ENCODE measurements around the gene RBP2.

RBP2 gene

DNA sequence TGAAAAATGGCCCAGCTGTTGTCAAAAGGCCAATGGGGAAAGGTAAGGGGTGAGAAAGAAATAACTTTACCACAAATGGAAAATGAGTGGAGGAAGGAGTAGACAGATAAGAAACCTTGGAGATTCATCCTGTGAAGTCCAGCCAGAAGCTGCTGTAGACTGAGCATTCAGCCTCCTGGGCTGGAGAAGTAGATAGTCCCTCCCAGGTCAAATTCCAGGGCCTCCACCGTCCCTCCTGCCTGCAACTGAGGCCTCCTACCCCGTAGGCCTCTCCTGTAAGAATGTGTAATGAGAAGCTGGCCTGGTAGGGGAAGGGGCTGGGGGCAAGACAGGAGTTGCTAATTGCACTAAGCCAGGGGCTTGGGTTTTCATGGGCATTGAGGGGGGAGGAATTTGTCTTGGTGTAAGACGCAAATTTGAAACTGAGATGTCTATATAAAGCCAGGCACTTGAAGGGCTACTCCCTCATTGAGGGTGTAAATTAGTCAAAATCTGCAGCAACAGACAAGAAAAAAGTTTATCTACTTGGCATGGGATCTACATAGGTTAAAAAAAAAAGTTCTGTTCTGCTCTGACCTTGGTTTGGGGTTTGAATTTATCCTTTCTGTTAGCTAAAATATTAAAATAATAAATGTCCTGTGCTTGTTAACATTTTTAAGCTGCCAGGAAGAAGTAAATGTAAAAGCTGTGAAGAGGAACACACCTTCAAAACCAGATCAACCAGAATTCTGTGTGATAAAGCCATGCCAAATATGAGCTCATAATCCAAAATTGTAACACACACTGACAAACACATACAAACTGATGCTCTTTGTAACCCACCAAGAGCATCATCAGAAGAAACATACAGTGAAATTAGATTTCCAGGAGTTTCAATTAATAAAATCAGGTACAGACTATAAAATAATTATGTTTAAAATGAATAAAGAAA, 1.7 kb upstream of the RBP2 start:
- DNase-seq = no peak

DNA sequence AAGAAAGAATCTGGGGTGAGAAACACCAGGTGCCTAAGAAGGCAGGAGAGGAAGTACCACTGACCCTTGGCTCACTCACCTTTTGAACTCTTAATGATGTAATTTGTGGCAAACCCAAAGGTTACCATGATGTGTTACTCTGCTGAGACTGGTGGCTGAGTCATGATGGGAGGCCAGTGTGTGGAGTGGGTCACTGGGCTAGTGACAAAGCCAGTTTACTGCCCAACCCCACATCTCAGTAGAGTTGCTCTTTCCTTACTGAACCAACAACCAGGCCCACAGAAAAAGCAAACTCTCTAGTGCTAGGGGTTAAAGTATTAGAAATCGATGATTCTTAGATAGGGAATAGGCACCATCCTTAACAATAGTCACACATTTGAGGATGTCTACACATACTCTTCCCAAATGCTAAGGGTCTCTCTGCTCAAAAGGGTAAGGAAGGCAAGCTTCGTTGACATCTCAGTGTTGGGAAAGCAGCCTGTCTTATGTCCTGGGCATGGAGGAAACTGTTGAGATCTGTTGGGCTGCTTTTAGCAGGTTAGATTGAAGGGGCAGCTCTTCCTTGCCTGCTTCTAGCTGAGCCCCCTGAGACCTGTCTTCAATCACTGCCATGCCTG, 3.1 kb downstream of the RBP2 start:
- DNase-seq = no peak

DNA sequence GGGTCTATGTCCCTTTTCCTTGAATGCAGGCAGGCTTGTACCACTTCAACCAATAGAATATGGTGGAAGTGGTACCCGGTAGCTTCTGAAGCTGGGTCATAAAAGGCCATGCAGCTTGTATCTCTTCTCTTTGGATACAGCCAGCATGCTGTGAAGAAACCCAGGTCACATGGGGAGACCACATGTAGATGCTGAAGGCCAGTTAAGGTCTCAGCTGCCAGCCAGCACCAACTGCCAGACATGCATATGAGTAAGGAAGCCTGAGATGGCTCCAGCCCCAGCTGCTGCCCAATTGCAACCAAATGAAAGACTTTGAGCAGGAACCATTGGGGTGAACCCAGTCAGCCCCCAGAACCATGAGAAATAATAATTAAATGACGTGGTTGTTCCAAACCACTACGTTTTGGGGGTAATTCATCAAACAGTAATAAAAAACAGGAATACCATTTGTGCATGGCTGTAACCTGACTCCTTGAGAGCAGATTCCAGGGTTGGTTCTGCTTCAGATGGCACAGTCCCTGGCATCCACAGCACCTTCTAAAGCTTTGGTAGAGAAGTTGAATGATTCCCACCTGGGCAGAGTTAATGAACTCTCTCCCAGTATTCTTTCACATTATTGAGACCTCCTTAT, 3.8 kb downstream of the RBP2 start:
- no peak for DNase-seq

DNA sequence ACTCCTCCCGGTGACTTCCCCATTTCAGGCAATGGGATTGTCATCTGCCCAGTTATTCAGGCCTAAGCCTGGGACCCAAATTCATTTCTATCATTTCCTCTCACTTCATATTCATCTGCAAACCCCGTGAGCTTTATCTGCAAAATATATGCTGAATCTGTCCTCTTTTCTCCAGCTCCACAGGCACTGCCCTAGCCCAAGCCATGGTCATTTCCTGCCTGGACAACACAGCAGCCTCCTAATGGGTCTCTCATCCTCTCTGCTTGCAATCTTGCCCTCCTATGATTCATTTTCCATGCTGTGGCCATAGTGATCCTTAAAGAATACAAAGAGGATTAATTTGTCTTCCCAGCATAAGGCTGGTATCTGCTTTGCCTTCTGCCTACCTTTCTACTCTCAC, 6.1 kb downstream of the RBP2 start:
- DNase-seq = no peak

DNA sequence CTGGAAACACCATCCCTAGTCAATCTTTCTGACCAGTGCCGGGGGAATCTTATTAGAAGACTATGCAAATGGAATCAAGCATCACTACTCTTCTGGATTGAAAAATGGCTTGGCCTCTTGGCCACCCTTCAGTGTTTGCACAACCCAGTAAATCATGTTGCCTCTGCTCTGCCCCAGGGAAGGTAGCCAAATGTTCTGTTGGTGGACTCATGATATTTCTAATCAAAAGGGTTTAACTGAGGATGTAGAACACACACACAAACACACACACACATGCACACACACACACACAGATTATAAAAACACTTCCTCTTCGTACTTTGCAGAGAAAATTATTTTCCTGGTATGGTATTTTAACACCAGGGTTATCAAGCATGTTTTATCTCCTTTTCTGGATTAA, 7.9 kb downstream of the RBP2 start:
- no peak for DNase-seq

DNA sequence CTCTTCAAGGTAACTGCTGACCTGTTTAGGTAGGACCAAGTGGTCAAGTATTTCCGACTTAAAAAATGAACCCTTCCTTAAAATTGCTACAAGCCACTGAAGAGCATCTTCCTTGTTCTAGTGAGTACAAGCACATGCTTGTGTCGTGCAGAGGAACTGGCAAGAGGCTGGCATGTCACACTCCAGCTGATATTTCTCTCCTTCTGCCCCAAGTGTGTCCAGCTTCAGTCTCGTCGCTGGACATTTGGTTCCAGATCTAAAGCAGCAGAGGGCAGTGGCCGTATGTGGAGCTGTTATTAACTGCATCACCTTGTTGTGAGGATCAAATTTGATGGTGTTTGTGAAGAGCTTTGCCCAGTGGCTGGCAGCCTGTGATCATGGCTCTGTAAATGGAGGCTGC, 10.0 kb downstream of the RBP2 start:
- DNase-seq = no peak

DNA sequence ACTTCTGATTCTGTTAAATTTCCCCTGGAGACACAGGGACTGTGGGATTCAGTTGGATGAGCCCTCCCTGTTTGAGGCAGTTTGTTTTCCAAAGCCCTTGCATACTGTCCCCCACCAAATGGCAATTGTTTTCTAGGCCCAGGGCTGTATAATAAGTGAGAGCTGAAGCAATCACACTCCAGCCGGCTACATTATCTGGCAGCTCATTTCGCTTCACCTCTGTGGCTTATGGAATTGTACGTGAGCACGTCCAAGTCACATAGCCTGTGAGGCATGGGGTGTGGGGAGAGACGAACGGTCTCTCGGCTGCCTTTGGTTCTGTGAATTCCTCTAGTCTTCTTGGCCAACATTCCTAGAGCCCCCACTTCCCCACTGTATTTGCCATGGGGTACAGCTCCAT, 10.7 kb downstream of the RBP2 start:
- no peak for DNase-seq

DNA sequence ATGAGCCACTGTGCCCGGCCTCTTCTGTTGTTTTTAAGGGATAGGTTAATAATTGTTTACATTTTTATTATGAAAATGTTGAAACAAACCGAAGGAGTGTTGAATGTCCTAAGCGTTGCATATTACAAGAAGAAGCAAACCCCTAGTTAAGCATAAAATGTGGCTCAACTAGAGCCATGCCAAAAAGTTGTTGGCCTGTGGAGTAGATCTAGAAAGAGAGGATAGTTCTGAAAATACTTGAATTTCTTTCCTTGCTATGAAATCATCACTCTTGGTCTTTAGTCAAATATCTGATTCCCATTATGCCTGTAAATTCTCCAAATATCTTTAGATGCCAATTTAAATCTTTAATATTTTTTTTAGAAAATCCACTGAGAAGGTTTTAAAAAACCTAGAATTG, 12.8 kb downstream of the RBP2 start:
- DNase-seq = no peak

DNA sequence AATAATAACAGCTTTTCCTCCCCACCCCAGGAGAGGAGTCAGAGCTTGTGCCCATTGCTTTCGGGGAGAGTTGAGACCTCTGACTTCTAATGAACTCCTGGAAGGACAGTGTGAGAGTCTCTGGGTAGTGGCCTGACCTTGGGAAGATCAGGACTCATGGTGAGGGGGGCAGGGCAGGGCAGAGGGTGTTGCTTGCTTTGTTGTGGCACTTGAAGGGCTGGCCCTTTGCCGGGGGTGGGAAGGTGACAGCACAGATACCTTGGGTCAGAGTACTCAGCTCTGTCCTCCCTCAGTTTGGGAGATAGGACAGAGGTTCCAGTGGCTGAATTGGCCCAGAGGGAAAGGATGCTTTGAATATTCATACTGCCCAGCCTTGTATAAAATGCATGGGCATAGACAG, 15.8 kb downstream of the RBP2 start:
- no peak for DNase-seq

DNA sequence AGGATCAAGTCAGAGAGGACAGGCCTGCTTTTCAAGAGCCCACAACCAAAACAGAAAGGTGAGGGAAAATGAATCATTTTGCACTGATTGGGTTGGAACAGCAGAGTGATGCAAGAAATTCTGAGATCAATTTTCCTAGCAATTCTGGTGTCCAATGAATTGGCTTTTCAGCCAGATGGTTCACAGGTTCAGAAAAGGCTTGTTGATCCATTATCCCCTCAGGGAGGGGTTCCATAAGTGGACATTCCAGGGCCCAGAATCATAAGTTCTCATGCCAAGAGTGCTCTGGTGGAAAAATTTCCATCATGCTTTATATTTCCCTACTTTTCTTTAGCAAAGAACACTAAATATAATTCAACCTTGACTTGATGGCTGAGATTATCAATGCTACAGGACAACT, 16.2 kb downstream of the RBP2 start:
- no peak for DNase-seq

DNA sequence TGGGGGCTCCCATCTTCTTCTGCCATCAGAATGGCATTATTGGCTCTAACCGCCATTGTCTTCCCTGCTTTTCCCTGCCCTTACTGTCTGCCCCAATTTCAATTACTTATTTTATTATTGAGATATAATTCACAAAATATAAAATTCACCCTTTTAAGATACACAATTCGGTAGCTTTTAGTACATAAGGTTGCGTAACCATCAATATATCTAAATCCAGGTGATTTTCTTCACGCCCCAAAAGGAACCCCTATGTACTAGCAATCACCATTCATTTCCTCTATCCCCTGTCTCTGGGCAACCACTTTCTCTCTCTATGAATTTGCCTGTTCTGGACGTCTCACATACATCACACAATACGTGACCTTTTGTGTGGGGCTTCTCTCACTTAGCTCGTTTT, 18.0 kb downstream of the RBP2 start:
- DNase-seq = no peak

DNA sequence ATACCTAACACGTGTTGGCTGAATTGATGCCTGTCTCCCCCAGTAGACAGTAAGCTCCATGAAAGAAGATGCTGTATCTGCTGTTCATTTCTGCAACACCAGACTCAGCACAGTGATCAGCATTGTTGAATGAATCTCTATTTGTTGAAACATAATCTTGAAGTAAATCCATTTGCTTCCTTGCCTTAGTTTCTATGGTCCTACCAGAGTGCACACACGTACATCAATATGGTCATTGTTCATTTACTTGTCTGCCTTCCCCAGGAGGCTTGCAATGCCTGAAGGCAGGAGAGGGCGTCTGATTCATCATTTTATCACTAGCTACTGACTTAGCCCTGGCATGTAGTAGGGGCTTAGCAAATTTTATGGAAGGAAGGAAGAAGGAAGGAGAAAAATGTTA, 19.2 kb downstream of the RBP2 start:
- peak; percentile 27 for DNase-seq

DNA sequence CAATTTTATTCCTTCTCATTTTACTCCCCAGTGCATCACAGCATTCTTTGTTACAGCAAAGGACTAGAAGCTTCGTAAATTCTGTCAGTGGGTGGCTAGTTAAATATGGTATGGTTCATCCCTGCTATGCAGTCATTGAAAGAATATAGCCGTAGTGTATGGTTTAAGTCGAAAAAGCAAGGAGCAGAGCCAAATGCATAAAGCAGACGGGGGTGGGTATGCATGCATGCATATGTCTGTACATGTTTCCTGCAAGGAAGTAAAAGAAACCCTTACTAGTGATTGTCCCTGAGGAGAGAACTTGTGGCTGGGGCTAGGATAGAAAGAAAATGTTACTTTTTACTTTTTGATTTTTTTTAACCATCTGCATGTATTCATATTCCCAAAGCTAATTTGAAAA, 19.9 kb downstream of the RBP2 start:
- DNase-seq = no peak

DNA sequence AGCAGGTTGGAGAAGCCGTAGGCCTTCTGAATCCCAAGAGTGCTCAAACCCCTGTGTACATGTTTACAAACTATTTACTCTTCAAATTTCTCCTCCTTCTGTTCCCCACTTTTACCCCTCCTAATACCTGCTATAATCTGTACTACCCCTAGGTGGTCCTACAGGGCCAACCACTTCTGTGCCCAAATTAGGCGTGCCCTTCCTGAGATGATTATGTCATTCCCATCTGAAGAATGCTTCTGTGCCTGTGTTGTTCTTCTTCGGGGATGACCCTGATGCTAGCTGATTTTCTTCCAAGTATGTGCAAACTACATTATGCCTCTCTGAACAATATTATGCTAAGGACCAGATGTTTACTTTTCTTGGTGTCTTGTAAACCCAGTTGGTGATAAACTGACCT, 20.5 kb downstream of the RBP2 start:
- peak; percentile 14 for DNase-seq

DNA sequence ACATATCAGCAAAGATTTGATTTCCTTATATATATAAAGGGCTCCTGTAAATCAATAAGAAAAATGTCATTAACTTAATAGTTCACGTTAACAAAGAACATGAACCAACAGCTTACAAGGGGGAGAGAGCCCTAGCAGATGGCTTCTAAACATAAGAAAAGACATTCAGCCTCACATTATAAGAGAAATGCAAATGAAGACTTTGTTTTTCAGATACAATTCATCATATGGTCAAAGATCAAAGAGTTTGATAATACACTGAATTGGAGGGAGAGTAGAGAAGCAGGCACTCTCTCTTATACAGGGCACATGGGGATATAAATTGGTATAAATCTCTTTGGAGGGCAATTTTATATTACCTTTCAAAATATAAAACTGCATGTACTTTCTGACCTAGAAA, 21.1 kb downstream of the RBP2 start:
- DNase-seq = no peak

DNA sequence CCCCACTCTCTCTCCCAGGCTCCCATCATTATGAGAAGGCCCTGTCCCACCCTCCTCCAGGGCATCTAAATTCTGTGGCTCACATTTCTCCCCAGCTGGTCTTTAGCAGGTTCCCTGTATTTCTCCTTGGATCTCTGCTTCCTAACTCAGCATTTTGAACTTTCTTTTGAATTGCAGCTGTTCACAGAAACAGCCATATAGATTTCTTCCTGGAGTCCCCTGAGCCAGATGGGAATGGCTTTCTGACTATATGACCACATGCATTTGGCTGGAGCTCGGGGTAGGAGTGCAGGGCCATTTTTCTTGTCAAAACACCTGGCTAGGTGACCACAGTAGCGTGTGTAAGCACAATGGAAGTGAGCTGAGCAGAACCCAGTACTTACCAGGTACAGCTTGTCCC, 22.0 kb downstream of the RBP2 start:
- DNase-seq = no peak

DNA sequence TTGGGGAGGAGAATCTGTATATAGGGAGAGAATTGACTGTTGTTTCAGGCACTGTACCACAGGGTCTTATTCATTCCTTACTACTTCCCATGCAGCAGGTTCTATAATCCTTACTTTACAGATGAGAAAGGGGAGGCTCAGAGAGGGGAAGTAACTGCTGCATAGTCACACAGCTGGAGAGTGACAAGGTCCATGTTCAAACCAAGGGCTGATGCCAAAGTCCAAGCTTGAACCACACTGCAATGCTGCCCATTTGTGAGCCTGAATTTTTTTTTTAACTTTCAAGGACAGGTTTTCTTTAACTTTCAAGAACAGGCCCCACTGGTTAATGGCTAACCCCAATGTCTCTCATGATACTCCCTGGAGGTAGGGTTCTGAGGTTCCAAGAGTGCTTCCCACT, 26.2 kb downstream of the RBP2 start:
- no peak for DNase-seq

DNA sequence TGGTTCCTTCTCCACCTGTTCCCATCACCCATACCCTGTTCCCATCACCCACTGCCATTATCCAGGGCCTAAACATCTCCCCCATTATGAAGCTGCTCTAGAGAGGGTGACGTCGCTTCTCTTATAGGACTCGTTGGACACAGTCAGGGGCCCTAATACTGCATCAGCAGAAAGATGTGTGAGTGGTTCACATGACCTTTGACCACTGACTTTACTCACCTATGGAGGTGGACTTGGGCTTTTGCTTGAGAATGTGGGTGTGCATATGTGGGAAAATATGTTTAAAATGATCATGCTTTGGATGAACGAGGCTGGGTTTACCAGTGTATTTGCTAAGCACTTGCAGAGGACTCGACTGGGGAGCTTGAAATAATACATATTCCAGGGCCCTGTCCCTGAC, 26.8 kb downstream of the RBP2 start:
- no peak for DNase-seq

DNA sequence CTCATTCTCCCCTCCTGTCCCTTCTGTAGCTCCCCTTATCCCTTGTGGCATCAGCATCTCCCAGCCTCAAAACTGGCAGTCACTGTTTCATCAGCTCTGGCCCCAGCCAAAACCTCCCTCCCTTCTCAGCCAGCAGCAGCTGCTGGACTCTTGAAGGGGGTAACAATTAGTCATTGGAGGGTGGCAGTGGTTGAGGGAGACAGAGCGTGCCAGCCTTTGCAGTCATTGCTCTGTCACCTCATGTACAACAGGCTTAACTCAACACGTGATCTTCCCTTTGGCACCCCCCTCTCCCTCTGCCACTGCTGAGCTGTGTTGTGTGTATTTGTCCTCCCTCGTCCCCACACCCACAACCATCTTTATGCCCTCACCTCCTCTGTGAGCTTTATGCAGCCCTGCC, 28.2 kb downstream of the RBP2 start:
- no peak for DNase-seq

DNA sequence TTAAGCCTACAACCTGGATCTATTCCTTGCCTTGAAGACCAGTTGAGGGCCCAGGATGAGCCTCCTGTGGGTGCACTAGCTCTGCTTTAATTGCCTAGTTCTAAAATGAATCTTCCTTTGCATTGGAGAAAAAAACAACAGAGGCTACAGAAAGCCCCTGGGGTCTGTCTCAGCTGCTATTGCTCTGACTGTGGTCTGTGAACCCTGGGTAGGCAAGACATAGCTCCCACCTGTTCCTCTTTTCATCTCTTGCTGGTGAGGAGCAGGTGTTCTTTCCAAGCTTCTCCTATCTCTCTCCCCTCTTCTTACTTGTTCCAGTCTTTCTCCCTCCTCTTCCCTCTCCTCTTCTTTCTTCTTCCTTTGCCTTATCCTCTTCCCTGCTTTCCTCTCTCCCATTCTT, 28.8 kb downstream of the RBP2 start:
- DNase-seq = no peak

DNA sequence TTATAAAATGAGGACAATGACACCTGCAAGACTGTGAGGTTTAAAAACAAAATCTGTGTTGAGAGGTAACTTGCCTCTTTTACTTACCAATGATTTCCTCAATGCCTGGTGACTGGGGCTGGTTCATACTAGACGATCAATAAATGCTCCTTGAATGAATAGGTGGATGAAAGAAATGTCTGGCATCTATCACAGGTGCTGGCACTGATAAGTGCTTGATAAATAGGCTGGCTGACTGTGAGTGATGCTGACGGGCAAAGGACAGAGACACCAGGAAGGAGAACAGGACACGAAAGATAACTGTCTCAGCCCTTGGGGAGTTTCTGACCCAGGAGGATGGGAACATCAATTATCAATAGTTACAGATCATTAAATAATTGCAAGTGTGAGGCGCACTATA, 31.9 kb downstream of the RBP2 start:
- no peak for DNase-seq

DNA sequence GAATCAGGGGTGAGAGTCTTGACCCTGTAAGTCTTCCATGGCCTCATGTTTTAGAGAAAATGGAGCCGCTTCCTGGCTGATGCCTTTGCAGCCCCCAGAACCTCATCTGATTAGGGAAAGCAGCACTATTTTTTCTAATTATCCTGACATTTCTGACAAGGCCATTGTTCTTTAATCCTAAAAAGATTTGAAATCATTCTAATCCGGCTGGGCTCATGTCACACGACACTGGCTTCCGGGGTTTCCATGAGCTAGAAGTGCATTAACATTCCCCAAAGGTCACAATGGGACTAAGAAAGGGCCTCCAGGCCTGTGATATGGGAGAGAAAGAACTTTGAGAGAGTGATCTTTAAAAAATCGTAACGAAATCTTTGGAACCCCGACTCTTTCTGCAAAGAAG, 33.1 kb downstream of the RBP2 start:
- DNase-seq = no peak

DNA sequence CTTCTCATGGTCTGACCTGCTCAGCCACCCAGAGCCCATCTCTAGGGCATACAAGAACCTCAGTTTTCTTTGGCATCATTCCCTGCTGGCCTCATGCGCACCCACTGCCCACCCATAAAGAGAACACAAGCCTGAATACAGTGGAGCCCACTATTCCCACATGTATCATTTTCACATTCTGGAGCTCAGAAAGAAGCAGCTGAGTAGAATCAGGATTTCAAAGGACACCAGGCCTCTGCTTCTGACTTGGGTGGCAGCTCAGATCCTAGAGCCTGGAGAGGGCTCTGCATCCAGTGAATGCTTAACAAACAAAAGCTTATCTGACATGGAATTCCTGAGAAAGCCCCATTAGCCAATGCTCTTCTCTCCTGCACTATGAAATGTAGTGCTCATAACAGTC, 34.7 kb downstream of the RBP2 start:
- no peak for DNase-seq
